Measurements from ENCODE around the gene SH3PXD2A.

The SH3PXD2A gene

DNA sequence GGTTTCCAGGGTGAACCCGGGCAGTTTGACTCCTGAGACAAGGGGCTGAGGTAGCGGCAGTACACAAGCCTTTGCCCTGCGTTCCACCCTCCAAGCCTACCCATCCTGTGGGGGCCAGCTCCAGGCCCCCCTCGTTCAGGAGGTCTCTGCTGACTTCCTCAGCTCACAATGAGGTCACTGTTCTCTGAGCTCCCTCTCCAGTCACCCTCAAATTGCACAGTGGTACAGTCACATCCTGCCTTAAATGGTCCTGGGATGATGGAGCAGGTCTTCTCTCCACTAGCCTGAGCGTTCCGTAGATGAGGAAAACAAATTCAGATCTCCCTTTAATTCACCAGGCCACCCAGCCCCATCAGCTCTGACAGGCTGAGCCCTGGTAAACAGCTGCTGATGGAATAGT is 90.2 kb downstream of the SH3PXD2A start:
- TF ChIP-seq, protein P1, sequence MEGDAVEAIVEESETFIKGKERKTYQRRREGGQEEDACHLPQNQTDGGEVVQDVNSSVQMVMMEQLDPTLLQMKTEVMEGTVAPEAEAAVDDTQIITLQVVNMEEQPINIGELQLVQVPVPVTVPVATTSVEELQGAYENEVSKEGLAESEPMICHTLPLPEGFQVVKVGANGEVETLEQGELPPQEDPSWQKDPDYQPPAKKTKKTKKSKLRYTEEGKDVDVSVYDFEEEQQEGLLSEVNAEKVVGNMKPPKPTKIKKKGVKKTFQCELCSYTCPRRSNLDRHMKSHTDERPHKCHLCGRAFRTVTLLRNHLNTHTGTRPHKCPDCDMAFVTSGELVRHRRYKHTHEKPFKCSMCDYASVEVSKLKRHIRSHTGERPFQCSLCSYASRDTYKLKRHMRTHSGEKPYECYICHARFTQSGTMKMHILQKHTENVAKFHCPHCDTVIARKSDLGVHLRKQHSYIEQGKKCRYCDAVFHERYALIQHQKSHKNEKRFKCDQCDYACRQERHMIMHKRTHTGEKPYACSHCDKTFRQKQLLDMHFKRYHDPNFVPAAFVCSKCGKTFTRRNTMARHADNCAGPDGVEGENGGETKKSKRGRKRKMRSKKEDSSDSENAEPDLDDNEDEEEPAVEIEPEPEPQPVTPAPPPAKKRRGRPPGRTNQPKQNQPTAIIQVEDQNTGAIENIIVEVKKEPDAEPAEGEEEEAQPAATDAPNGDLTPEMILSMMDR (IDR thresholded peaks at IDR 0.05): no peak

DNA sequence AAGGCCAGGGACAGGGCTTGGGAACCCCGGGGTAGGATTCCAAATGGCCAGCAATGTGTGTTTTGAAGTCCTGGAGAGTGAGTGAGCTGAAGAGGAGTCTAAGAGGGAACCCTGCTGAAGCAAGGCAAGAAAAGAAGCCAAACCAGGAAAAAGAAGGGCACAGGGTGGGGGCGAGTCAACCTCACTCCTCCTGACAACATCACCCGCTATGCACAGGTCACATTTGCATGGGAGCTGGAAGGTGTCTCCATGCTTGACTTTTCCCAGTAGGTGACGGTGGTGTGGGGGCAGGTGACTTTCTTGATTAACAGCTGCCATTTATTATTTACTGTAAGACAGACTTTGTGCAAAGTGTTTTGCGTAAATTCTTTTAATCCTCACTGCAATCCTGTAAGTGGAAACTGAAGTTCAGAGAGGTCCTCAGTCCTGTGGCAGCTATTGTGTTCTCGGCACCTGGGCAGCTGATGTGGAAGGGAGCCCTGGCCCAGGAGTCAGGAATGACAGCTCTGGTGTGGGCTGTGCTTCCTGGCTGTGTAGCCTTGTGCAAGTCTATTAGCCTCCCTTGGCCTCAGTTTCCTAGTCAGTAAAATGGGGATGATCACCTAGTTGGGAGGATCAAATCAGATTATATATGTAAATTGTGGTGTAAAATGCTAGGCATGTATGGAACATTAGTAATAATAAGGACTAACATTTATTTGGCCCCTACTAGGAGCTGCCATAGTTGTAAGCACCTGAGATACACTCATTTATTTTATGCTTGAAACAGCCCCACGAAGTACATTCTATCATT is 90.9 kb downstream of the SH3PXD2A start:
- TF ChIP-seq, protein P1 (IDR thresholded peaks at IDR 0.05): no peak

DNA sequence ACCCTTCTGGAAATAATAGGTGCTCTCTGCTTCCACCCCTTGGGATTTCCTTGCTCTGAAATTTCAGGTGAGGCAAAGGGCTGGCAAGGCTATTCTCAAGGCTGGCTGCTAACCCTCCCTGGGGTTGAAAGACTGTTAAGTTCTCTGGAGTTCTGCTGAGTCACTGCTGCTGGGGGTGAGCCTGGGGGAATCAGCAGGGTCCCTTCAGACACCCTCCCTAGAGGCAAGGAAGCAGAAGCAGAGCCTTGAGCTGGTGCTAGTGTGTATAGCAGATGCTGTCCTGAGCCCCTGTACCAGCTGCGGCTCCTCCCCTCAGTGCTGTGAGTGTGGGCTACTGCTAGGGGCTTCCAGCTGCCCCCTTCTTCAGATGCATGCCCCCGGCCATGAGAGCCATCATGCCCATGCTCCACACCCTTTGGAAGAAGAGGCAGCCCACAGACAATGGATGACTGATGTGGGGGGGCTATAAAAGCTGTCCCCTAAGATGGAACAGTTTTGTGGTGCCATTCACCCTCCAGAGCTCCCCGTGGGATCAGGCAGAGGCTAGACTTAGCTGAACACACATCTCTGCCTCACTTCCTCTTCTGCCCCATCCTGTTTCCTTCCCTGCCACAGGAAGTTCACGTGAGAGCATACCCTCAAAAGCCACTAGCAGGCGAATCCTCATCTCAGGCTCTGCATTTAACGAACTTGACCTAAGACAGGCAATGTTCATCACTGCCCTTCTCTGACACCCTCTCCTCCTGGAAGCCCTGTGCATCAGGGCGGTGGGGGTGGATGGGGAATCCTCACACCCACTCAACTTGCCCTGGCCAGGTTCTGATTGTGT is 91.8 kb downstream of the SH3PXD2A start:
- TF ChIP-seq, protein P1 (IDR thresholded peaks at IDR 0.05): no peak

DNA sequence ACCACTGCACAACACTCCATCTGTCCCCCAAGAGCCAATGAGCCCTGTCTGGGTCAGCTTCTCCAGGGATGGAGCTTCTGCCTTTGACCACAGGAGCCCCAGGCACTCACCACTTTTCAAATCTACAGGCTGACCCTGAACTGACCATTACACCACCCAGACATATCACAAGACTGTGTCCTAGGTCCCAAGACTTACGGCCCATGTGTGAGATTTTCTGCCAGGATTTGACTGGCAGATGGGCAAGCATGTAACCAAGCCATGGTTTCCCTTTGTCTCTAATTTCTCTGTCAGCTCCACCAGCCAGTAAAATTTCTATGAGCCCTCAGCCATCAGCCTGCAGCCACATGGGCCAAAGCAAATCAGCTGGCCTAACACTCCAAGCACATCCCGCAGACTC is 92.5 kb downstream of the SH3PXD2A start:
- TF ChIP-seq, protein P1 (IDR thresholded peaks at IDR 0.05): no peak

DNA sequence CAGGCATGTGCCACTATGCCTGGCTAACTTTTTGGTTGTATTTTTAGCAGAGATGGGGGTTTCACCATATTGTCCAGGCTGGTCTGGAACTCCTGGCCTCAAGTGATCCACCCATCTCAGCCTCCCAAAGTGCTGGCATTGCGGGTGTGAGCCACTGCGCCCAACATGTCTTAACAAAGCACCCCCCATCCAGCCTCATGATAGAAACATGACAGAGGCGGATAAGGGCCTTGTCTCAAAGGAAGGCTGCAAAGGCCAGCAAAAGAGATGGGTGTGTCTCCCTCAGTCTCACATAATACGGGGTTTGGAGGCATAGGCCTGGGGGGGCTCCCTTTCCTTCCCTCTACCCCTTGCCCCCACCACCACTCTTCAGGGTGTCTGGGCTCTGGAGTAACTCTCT is 93.2 kb downstream of the SH3PXD2A start:
- TF ChIP-seq, protein P1 (IDR thresholded peaks at IDR 0.05): no peak

DNA sequence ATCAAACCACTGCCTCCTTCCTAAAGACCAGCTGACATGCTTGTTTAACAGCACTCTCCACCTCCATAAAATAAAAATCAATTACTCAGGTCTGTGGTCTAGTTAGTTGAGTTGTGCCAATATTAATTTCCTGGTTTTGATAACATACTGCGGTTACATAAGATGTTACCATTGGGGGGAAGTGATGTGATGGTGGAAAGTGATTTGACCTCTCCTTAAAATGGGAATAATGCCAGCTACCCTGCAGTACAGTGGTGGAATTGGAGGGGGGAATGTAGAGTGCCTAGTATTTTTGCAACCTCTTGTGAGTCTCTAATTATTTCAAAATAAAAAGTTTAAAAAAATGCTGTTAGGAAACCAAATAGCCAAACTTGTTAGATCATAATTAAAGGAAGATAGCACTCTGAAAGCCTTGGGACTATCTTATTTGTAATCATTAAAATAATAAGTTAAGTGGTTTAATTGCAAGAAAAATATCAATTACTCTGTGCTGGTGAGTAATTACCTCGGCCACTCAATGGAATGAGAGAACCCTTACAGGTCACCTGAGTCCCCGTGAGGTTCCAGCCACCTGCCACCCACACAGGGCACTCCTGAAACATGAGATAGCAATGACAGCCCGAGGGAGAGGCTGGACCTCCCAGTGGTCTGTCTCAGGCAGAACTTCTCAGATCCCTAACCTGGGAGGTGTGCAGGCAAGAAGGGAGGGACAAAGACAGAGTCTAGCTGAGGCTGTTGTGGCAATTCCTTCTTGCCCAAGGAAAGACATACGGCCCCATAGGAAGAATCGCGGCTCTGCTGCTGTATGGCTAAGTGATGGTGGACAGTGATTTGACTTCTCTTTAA is 94.1 kb downstream of the SH3PXD2A start:
- TF ChIP-seq, protein P1 (IDR thresholded peaks at IDR 0.05): no peak

DNA sequence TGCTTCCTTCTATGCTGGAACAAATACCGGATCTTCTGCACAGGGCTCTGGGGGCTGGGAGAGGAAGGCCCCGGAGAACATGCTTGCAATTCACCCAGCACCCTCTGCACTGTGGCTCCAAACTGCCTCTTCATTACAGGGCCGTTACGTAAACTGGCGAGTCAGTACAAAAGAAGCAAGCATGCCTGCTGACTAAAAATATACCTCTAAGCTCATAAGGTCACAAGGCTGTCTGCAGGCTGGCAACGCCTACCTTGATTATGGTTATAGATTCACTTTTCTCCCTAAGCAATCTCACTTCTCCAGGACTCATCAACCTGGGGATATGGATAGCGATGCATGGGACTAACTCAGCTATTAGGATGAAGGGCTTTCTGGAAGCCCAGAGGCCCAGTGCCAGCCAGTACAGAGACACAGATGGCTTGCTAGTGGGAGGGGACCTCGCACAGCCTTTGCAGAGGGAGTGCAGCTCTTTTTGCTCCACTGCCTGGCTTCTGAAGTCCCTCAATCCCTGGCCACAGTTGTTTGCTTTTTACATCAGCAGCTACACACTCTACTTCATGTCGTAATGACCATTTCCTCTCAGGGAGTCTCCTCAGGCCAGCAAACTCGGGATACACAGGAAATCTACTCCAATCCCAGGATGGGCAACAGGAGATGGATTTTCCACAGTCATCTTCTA is 96.1 kb downstream of the SH3PXD2A start:
- TF ChIP-seq, protein P1 (IDR thresholded peaks at IDR 0.05): no peak
